ENCODE results near the gene EFCAB14. TPM values are rescaled to one million over a fixed set of nuclear protein-coding genes. Genes with fewer than 3 reads are reported as not detected.
"Not testable (repeated sequence)": the region's sequence is repeated elsewhere in the genome, so short reads cannot be mapped to it uniquely, and the experiment has no call there.

Gene EFCAB14
- total and polyA plus RNA-seq, 9 of the 15 experiments (the other 6 are each of a cell fraction or from before 2014, with no cell fraction given) = 7.3 to 49.0 (median 37.3) TPM

- H3K4me1 ChIP-seq (replicated peaks in 1 of 2; ENCODE audit: control insufficient read depth in 2 of 2, insufficient read depth in 2 of 2, low read length in 2 of 2); H3K9me1 ChIP-seq (ENCODE audit: control insufficient read depth, insufficient read depth, low read length); DNase-seq (ENCODE audit: extremely low read depth in 1 of 4, low spot score in 3 of 4); POLR2A ChIA-PET; BruUV-seq (replicated peaks); H3K9ac ChIP-seq (ENCODE audit: insufficient read depth in 1 of 2, low read depth in 2 of 2, low read length in 2 of 2); ATAC-seq; H3K4me3 ChIP-seq; H2AFZ ChIP-seq (ENCODE audit: low read depth, low read length); H3K4me2 ChIP-seq (ENCODE audit: insufficient read depth, low read length); H3K79me2 ChIP-seq (ENCODE audit: control insufficient read depth, insufficient read depth, low read length); CTCF ChIA-PET (ENCODE audit: low intra/inter-chr PET ratio); FAIRE-seq; H3K9me3 ChIP-seq (replicated peaks; ENCODE audit: control insufficient read depth, insufficient read depth, low read depth, low read length); intact Hi-C loops (cut with micrococcal nuclease); H4K20me1 ChIP-seq (replicated peaks; ENCODE audit: control insufficient read depth, insufficient read depth, low read length); H3K27me3 ChIP-seq (ENCODE audit: control insufficient read depth in 2 of 2, insufficient read depth in 2 of 2, low read length in 2 of 2); H3K27ac ChIP-seq (ENCODE audit: extremely low read depth, low read depth, low read length); in situ Hi-C loops (cut with MboI): not testable (repeated sequence)
- TF ChIP-seq ZNF146 (CRISPR knock-in tag; IDR thresholded peaks at IDR 0.05; ENCODE audit: unreplicated experiment) = peak; percentile 60
- whole genome bisulfite sequencing (ENCODE audit: insufficient coverage, low coverage, missing lambda C conversion rate) = 89% methylated on average over 3 of the region's 4 CpGs
- peaks cover 80% of the 10 kb centered on the region for H3K36me3 ChIP-seq (ENCODE audit: control insufficient read depth, insufficient read depth, low read length)
Observed at GRCh38 chr1:46694676-46695075, 24.2 kb downstream of the EFCAB14 start.

- H2AFZ ChIP-seq (ENCODE audit: low read depth, low read length) = no peak overlapping the region
- BruUV-seq (replicated peaks) = no TSS peak
- H3K9me3 ChIP-seq (replicated peaks; ENCODE audit: control insufficient read depth, insufficient read depth, low read depth, low read length) = no peaks in the 10 kb centered on the region
- no peaks in the 10 kb centered on the region for H3K4me1 ChIP-seq (replicated peaks in 1 of 2; ENCODE audit: control insufficient read depth in 2 of 2, insufficient read depth in 2 of 2, low read length in 2 of 2)
- H3K79me2 ChIP-seq (ENCODE audit: control insufficient read depth, insufficient read depth, low read length) = no peaks in the 10 kb centered on the region
- in situ Hi-C loops (cut with MboI) (no loop called here), intact Hi-C loops (cut with micrococcal nuclease) (no loop called here)
- TF ChIP-seq MECOM (CRISPR knock-in tag; IDR thresholded peaks at IDR 0.05) (no peak), MEIS2 (IDR thresholded peaks at IDR 0.05; ENCODE audit: partially characterized antibody) (no peak), ZNF778 (CRISPR knock-in tag; IDR thresholded peaks at IDR 0.05) (no peak), ZNF354B (CRISPR knock-in tag; IDR thresholded peaks at IDR 0.05) (no peak), ZNF134 (CRISPR knock-in tag; conservative IDR thresholded peaks at IDR 0.05) (no peak), CBFA2T2 (conservative IDR thresholded peaks at IDR 0.05) (no peak), SRSF7 (optimal IDR thresholded peaks at IDR 0.05; ENCODE audit: low read depth, low read length) (no peak), HSF4 (CRISPR knock-in tag; IDR thresholded peaks at IDR 0.05; ENCODE audit: borderline replicate concordance) (no peak), NFXL1 (CRISPR knock-in tag; IDR thresholded peaks at IDR 0.05) (no peak), ZBED1 (IDR thresholded peaks at IDR 0.05) (no peak), MYC (IDR thresholded peaks at IDR 0.05; ENCODE audit: low read depth, low read length) (no peak), MYC (CRISPR knock-in tag; IDR thresholded peaks at IDR 0.05; ENCODE audit: borderline replicate concordance, low read depth) (no peak), SMARCC2 (IDR thresholded peaks at IDR 0.05; ENCODE audit: low read depth) (no peak), FOXA3 (CRISPR knock-in tag; conservative IDR thresholded peaks at IDR 0.05 in 1 of 2, IDR thresholded peaks at IDR 0.05 in 1 of 2) (no peak), CCNT2 (IDR thresholded peaks at IDR 0.05; ENCODE audit: borderline replicate concordance, extremely low read depth, insufficient read length, low read depth, low read length) (no peak)
- ATAC-seq (no peak), FAIRE-seq (no peak), DNase-seq (ENCODE audit: extremely low read depth in 1 of 4, low spot score in 3 of 4) (no peak)
- no peak overlapping the region for H3K4me2 ChIP-seq (ENCODE audit: insufficient read depth, low read length)
- H3K4me3 ChIP-seq = no peak overlapping the region
- ChIA-PET CTCF (ENCODE audit: low intra/inter-chr PET ratio) (no interaction called here), POLR2A (no interaction called here)
- no peaks in the 10 kb centered on the region for H3K27me3 ChIP-seq (ENCODE audit: control insufficient read depth in 2 of 2, insufficient read depth in 2 of 2, low read length in 2 of 2)
- H3K9me1 ChIP-seq (ENCODE audit: control insufficient read depth, insufficient read depth, low read length) = no peaks in the 10 kb centered on the region
- H3K36me3 ChIP-seq (ENCODE audit: control insufficient read depth, insufficient read depth, low read length) = peaks cover 80% of the 10 kb centered on the region
- no peak overlapping the region for H3K9ac ChIP-seq (ENCODE audit: insufficient read depth in 1 of 2, low read depth in 2 of 2, low read length in 2 of 2)
- H4K20me1 ChIP-seq (replicated peaks; ENCODE audit: control insufficient read depth, insufficient read depth, low read length) = no peaks in the 10 kb centered on the region
- WGBS (ENCODE audit: insufficient coverage, low coverage, missing lambda C conversion rate) = 47% methylated on average over 3 of the region's 3 CpGs
- no peak overlapping the region for H3K27ac ChIP-seq (ENCODE audit: extremely low read depth, low read depth, low read length)
Observed at GRCh38 chr1:46692811-46693770, 25.8 kb downstream of the EFCAB14 start.

All from K562 (cell line).